HFFc6 (cell line): ENCODE measurements around the gene C2orf92. TPM values are rescaled to one million over a fixed set of nuclear protein-coding genes. Genes with fewer than 3 reads are reported as not detected.

Source experiments
- DNase-seq: peaks from one replicate; pipeline ENCODE4 v3.0.0-alpha.2; 2018
- H3K27ac Mint-ChIP-seq: 2 replicates; pipeline ENCODE4 v1.8.0; 2020; ENCODE audit warnings: mild to moderate bottlenecking, mixed read lengths
- H3K27me3 Mint-ChIP-seq: 2 replicates; pipeline ENCODE4 v1.8.0; 2021; ENCODE audit warnings: mild to moderate bottlenecking, moderate library complexity, mixed read lengths; ENCODE audit not compliant: insufficient read depth
- H3K36me3 Mint-ChIP-seq: 2 replicates; pipeline ENCODE4 v1.8.0; 2021; ENCODE audit warnings: low read depth, mixed read lengths
- H3K4me1 Mint-ChIP-seq: 2 replicates; pipeline ENCODE4 v1.8.0; 2020; ENCODE audit warnings: low read depth, mixed read lengths
- H3K4me3 Mint-ChIP-seq: 2 replicates; pipeline ENCODE4 v1.8.0; 2020; ENCODE audit warnings: mild to moderate bottlenecking, moderate library complexity, mixed read lengths
- H3K9me3 Mint-ChIP-seq: 2 replicates; pipeline ENCODE4 v1.8.0; 2020; ENCODE audit warnings: mild to moderate bottlenecking, mixed read lengths
- CTCF ChIP-seq: fragments of 200-600 bp; sonication (generic); IDR thresholded peaks from 2 replicates; pipeline ENCODE4 v1.5.0; 2021; ENCODE audit warnings: antibody characterized with exemption, mild to moderate bottlenecking
- total RNA-seq, 6 experiments: library from RNA; stranded (reverse); fragmentation: NEBNext Ultra II Directional; extraction: Animal tissue kit (Norgen Biotek cat#: 25700); gene quantifications; 2 replicates in 1 of 6; 3 replicates in 5 of 6; pipeline ENCODE4 v1.2.3, GENCODE V29; 2021

The C2orf92 gene
- total RNA-seq, 6 experiments from 2014 or later: 0.88 to 2.6 (median 1.2) TPM

GRCh38 chr2:97741686-97742085 lies 72.2 kb downstream of the C2orf92 start:
- peaks cover 13% of the 10 kb centered on the region for H3K36me3 Mint-ChIP-seq
- H3K4me1 Mint-ChIP-seq: peaks cover 21% of the 10 kb centered on the region
- DNase-seq: no peak
- H3K27me3 Mint-ChIP-seq: peaks cover 14% of the 10 kb centered on the region
- no peak overlapping the region for H3K27ac Mint-ChIP-seq
- H3K4me3 Mint-ChIP-seq: no peak overlapping the region
- no peaks in the 10 kb centered on the region for H3K9me3 Mint-ChIP-seq
- TF ChIP-seq CTCF: no peak

- Mint-ChIP-seq H3K4me1 (peaks cover 24% of the 10 kb centered on the region), H3K4me3 (no peak overlapping the region), H3K36me3 (peaks cover 13% of the 10 kb centered on the region), H3K9me3 (no peaks in the 10 kb centered on the region), H3K27ac (no peak overlapping the region), H3K27me3 (peaks cover 9% of the 10 kb centered on the region)
- no peak for TF ChIP-seq CTCF
- DNase-seq: no peak
Measured at GRCh38 chr2:97742381-97742847, 72.9 kb downstream of the C2orf92 start.

- Mint-ChIP-seq H3K27me3 (peaks cover 4% of the 10 kb centered on the region), H3K27ac (no peak overlapping the region), H3K9me3 (no peaks in the 10 kb centered on the region), H3K4me1 (peaks cover 27% of the 10 kb centered on the region), H3K4me3 (no peak overlapping the region), H3K36me3 (peaks cover 13% of the 10 kb centered on the region)
- no peak for TF ChIP-seq CTCF
- no peak for DNase-seq
Measured at GRCh38 chr2:97743913-97744312, 74.4 kb downstream of the C2orf92 start.

- peaks cover 13% of the 10 kb centered on the region for H3K36me3 Mint-ChIP-seq
- H3K27ac Mint-ChIP-seq: no peak overlapping the region
- no peak overlapping the region for H3K4me3 Mint-ChIP-seq
- peaks cover 6% of the 10 kb centered on the region for H3K27me3 Mint-ChIP-seq
- TF ChIP-seq CTCF: no peak
- DNase-seq: no peak
- H3K9me3 Mint-ChIP-seq: no peaks in the 10 kb centered on the region
- peaks cover 24% of the 10 kb centered on the region for H3K4me1 Mint-ChIP-seq
Measured at GRCh38 chr2:97745474-97746174, 76.1 kb downstream of the C2orf92 start.

GRCh38 chr2:97747285-97747684 lies 77.8 kb downstream of the C2orf92 start:
- Mint-ChIP-seq H3K27ac (no peak overlapping the region), H3K4me1 (peaks cover 21% of the 10 kb centered on the region), H3K27me3 (peaks cover 4% of the 10 kb centered on the region; the same call in 1 of the 2 replicates), H3K36me3 (peaks cover 13% of the 10 kb centered on the region), H3K9me3 (no peaks in the 10 kb centered on the region), H3K4me3 (no peak overlapping the region)
- no peak for DNase-seq
- no peak for TF ChIP-seq CTCF
